ENCODE measurements around the gene REEP5.
"Not testable (repeated sequence)": the region's sequence is repeated elsewhere in the genome, so short reads cannot be mapped to it uniquely, and the experiment has no call there.

REEP5 gene

GRCh38 chr5:112931473-112931872, 9.4 kb upstream of the REEP5 start:
- peak; percentile 2 for DNase-seq

GRCh38 chr5:112930082-112930344, 8.0 kb upstream of the REEP5 start:
- peak; percentile 97 for DNase-seq

- no peak for DNase-seq
Observed at GRCh38 chr5:112929336-112930081, 7.5 kb upstream of the REEP5 start.

- DNase-seq, result no peak
Observed at GRCh38 chr5:112923988-112924387, 2.0 kb upstream of the REEP5 start.

- peak; percentile 75 for DNase-seq
Observed at GRCh38 chr5:112923148-112923917, 1.3 kb upstream of the REEP5 start.

- DNase-seq, result peak; percentile 21
Observed at GRCh38 chr5:112921026-112921832, 798 bp downstream of the REEP5 start.

- DNase-seq, result no peak
Observed at GRCh38 chr5:112919972-112920371, 2.1 kb downstream of the REEP5 start.

- no peak for DNase-seq
Observed at GRCh38 chr5:112918679-112919078, 3.3 kb downstream of the REEP5 start.

- no peak for DNase-seq
Observed at GRCh38 chr5:112918136-112918535, 3.9 kb downstream of the REEP5 start.

GRCh38 chr5:112917453-112917995, 4.5 kb downstream of the REEP5 start:
- peak; percentile 23 for DNase-seq

GRCh38 chr5:112915831-112916230, 6.2 kb downstream of the REEP5 start:
- no peak for DNase-seq

- no peak for DNase-seq
Observed at GRCh38 chr5:112914584-112914983, 7.4 kb downstream of the REEP5 start.

GRCh38 chr5:112910529-112910928, 11.5 kb downstream of the REEP5 start:
- DNase-seq, result no peak

- no peak for DNase-seq
Observed at GRCh38 chr5:112908854-112909253, 13.2 kb downstream of the REEP5 start.

- no peak for DNase-seq
Observed at GRCh38 chr5:112907166-112907631, 14.8 kb downstream of the REEP5 start.

GRCh38 chr5:112906637-112907036, 15.4 kb downstream of the REEP5 start:
- DNase-seq, result no peak

- peak; percentile 29 for DNase-seq
Observed at GRCh38 chr5:112904996-112905395, 17.0 kb downstream of the REEP5 start.

- no peak for DNase-seq
Observed at GRCh38 chr5:112902561-112902960, 19.5 kb downstream of the REEP5 start.

- DNase-seq, result no peak
Observed at GRCh38 chr5:112895682-112896081, 26.3 kb downstream of the REEP5 start.

GRCh38 chr5:112892776-112893175, 29.3 kb downstream of the REEP5 start:
- DNase-seq, result no peak

GRCh38 chr5:112892066-112892465, 30.0 kb downstream of the REEP5 start:
- DNase-seq, result not testable (repeated sequence)

- no peak for DNase-seq
Observed at GRCh38 chr5:112886975-112887374, 35.1 kb downstream of the REEP5 start.

- no peak for DNase-seq
Observed at GRCh38 chr5:112885001-112885400, 37.0 kb downstream of the REEP5 start.

All from MV-4-11 (cell line).